ENCODE results near the gene KBTBD12.

Gene KBTBD12

DNA sequence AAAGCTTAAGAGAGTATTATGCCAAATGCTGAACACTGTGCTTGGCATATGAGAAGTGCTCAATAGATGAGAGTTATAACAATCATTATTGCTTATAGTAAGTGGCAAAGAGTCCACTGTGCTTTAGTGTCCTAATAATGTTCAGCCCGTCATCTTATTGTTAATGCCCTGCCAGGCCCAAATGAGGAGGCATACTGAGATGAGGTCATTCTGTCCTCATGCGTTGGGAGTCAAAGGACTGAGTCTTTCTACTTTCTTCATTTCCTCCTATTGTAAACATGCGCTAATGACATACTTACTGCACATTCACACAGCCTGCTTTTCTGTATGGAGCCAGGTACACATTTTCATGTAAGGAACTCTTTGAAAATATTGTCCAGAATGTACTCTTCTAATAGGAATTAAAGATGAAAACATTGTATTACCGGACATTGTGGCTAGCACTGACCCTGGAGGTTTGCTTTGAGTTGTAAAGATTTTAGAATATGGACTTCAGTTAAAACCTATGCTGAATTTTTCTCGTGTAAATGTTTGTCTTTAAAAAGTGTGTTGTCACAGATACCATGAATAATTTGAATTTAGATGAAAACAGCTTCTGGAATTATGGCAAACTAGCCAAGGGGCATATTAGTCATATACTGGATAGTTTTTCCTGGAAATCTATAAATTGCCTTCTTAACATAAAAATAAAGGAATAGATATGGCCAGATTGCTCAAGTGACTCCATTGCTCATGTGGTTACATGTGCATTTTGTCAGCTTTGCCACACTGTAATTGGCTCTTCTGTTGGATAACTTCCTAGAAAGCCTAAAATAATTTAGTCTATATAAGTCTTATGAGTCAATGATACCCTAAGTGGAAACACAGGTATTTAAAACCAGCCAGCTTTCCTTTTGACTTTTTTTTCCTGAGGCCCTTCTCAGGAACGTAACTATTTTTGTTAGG is 38.3 kb downstream of the KBTBD12 start:
- no peaks in the 10 kb centered on the region for H3K36me3 Mint-ChIP-seq (ENCODE audit: low read depth)
- no peak overlapping the region for H3K4me3 Mint-ChIP-seq
- H3K9me3 Mint-ChIP-seq = no peaks in the 10 kb centered on the region
- no peaks in the 10 kb centered on the region for H3K4me1 Mint-ChIP-seq (ENCODE audit: low read depth)
- H3K27me3 Mint-ChIP-seq = peaks cover 16% of the 10 kb centered on the region
- no peak overlapping the region for H3K27ac Mint-ChIP-seq

DNA sequence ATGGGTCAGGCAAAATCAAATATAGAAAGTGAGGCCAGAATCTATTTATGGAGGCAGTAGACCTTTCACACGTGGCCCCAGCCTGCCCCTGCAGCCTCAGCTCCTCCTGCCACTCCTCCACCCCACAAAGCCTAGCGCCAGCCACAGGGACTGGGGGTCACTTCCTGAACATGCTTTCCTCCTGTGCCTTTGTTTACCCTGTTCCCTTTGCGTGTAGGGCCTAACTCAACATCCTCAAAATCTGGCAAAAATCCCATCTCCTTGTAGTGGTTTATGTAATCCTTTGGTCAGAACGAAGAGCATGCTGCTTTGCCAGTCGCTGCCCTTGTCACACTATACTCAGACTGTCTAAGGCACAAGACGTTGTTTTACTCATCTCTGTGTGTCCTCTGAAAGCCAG is 39.6 kb downstream of the KBTBD12 start:
- no peaks in the 10 kb centered on the region for H3K9me3 Mint-ChIP-seq
- H3K36me3 Mint-ChIP-seq (ENCODE audit: low read depth) = no peaks in the 10 kb centered on the region
- no peak overlapping the region for H3K4me3 Mint-ChIP-seq
- no peak overlapping the region for H3K27ac Mint-ChIP-seq
- H3K27me3 Mint-ChIP-seq = peaks cover 16% of the 10 kb centered on the region
- no peaks in the 10 kb centered on the region for H3K4me1 Mint-ChIP-seq (ENCODE audit: low read depth)

DNA sequence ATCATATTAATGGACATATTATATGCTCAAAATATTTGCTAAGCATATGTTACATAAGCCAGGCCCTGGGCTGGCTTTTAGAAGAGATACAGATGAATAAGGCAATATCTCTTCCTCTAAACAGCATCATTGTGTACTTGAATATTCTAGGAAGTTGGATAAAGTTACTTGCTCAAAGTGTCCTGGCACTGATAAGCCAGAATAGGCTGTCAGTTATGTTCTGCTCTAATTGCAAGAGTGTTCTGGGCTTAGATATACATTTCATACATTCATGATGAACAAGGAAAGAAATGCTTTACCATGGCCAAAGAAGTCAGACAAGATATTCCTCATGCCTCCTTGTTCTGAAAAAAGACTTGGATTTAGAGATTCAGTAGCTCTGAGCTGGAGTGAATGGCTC is 40.7 kb downstream of the KBTBD12 start:
- Mint-ChIP-seq H3K27me3 (peaks cover 9% of the 10 kb centered on the region), H3K4me3 (no peak overlapping the region), H3K36me3 (ENCODE audit: low read depth) (no peaks in the 10 kb centered on the region), H3K9me3 (no peaks in the 10 kb centered on the region), H3K4me1 (ENCODE audit: low read depth) (no peaks in the 10 kb centered on the region), H3K27ac (no peak overlapping the region)

- Mint-ChIP-seq H3K9me3 (no peaks in the 10 kb centered on the region), H3K4me3 (no peak overlapping the region), H3K27me3 (peaks cover 8% of the 10 kb centered on the region), H3K36me3 (ENCODE audit: low read depth) (no peaks in the 10 kb centered on the region), H3K4me1 (ENCODE audit: low read depth) (no peaks in the 10 kb centered on the region), H3K27ac (no peak overlapping the region)
These were observed 44.0 kb downstream of the KBTBD12 start for GRCh38 chr3:127959041-127959440.

GRCh38 chr3:127959873-127960272 is 44.8 kb downstream of the KBTBD12 start:
- Mint-ChIP-seq H3K27ac (no peak overlapping the region), H3K36me3 (ENCODE audit: low read depth) (no peaks in the 10 kb centered on the region), H3K9me3 (no peaks in the 10 kb centered on the region), H3K27me3 (peaks cover 5% of the 10 kb centered on the region), H3K4me1 (ENCODE audit: low read depth) (no peaks in the 10 kb centered on the region), H3K4me3 (no peak overlapping the region)

- Mint-ChIP-seq H3K4me3 (no peak overlapping the region), H3K9me3 (no peaks in the 10 kb centered on the region), H3K36me3 (ENCODE audit: low read depth) (no peaks in the 10 kb centered on the region), H3K4me1 (ENCODE audit: low read depth) (no peaks in the 10 kb centered on the region), H3K27me3 (peaks cover 5% of the 10 kb centered on the region), H3K27ac (no peak overlapping the region)
These were observed 45.5 kb downstream of the KBTBD12 start for GRCh38 chr3:127960421-127960965.

DNA sequence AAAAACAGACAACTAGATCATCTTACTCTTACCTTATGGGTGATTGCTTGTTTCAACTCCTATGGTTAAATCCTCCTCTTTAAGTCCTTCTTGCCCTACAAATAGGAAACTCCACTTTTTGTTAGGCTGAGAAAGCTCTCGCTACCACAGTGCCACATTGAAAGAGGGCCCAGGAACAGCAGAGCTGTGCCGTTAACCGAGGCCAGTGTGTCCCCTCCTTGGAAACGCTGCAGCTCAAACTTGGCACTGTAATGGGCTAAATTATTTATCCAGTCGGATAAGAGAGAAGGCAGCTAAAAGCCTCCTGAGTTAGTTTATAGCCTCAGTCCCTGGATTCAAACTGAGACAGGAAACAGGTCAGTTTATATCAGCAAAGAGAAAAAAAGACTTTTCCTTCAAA is 46.1 kb downstream of the KBTBD12 start:
- Mint-ChIP-seq H3K27ac (no peak overlapping the region), H3K9me3 (no peaks in the 10 kb centered on the region), H3K27me3 (peaks cover 9% of the 10 kb centered on the region), H3K4me3 (no peak overlapping the region), H3K36me3 (ENCODE audit: low read depth) (no peaks in the 10 kb centered on the region), H3K4me1 (ENCODE audit: low read depth) (no peaks in the 10 kb centered on the region)

GRCh38 chr3:127961963-127962362 is 46.9 kb downstream of the KBTBD12 start:
- Mint-ChIP-seq H3K9me3 (no peaks in the 10 kb centered on the region), H3K4me1 (ENCODE audit: low read depth) (no peaks in the 10 kb centered on the region), H3K27me3 (peaks cover 16% of the 10 kb centered on the region), H3K4me3 (no peak overlapping the region), H3K36me3 (ENCODE audit: low read depth) (no peaks in the 10 kb centered on the region), H3K27ac (no peak overlapping the region)

DNA sequence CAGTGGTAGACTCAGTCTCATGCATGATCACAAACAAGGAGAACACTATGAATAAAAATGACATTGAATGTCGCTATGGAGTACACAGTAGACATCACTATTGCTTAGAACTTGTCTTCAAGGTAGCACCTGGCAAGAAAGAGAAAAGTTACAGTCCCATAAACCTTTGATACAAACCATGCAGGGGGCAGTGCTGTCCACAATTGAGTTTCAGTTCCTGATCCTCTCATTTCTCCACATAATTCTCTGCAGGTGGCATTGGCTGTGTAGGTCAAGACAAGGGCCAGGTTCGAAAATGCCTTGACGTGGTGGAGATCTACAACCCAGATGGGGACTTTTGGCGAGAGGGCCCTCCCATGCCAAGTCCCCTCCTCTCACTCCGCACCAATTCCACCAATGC is 47.9 kb downstream of the KBTBD12 start:
- Mint-ChIP-seq H3K4me1 (ENCODE audit: low read depth) (no peaks in the 10 kb centered on the region), H3K9me3 (no peaks in the 10 kb centered on the region), H3K27ac (no peak overlapping the region), H3K4me3 (no peak overlapping the region), H3K36me3 (ENCODE audit: low read depth) (no peaks in the 10 kb centered on the region), H3K27me3 (peaks cover 21% of the 10 kb centered on the region)

- peaks cover 21% of the 10 kb centered on the region for H3K27me3 Mint-ChIP-seq
- H3K4me1 Mint-ChIP-seq (ENCODE audit: low read depth) = no peaks in the 10 kb centered on the region
- H3K9me3 Mint-ChIP-seq = no peaks in the 10 kb centered on the region
- H3K4me3 Mint-ChIP-seq = no peak overlapping the region
- no peak overlapping the region for H3K27ac Mint-ChIP-seq
- H3K36me3 Mint-ChIP-seq (ENCODE audit: low read depth) = no peaks in the 10 kb centered on the region
These were observed 49.0 kb downstream of the KBTBD12 start for GRCh38 chr3:127964053-127964452.

- H3K4me1 Mint-ChIP-seq (ENCODE audit: low read depth) = no peaks in the 10 kb centered on the region
- H3K27ac Mint-ChIP-seq = no peak overlapping the region
- no peaks in the 10 kb centered on the region for H3K9me3 Mint-ChIP-seq
- H3K4me3 Mint-ChIP-seq = no peak overlapping the region
- H3K36me3 Mint-ChIP-seq (ENCODE audit: low read depth) = no peaks in the 10 kb centered on the region
- peaks cover 21% of the 10 kb centered on the region for H3K27me3 Mint-ChIP-seq
These were observed 49.8 kb downstream of the KBTBD12 start for GRCh38 chr3:127964816-127965215.

GRCh38 chr3:127967316-127967715 is 52.3 kb downstream of the KBTBD12 start:
- peaks cover 21% of the 10 kb centered on the region for H3K27me3 Mint-ChIP-seq

GRCh38 chr3:127970966-127971592 is 56.0 kb downstream of the KBTBD12 start:
- no peak overlapping the region for H3K4me3 Mint-ChIP-seq
- H3K27ac Mint-ChIP-seq = no peak overlapping the region
- H3K9me3 Mint-ChIP-seq = no peaks in the 10 kb centered on the region
- H3K4me1 Mint-ChIP-seq (ENCODE audit: low read depth) = no peaks in the 10 kb centered on the region
- H3K36me3 Mint-ChIP-seq (ENCODE audit: low read depth) = no peaks in the 10 kb centered on the region
- peaks cover 20% of the 10 kb centered on the region for H3K27me3 Mint-ChIP-seq

More at GRCh38 chr3:127967316-127967715, 52.3 kb downstream of the KBTBD12 start:
- H3K36me3 Mint-ChIP-seq (ENCODE audit: low read depth) = no peaks in the 10 kb centered on the region
- no peak overlapping the region for H3K4me3 Mint-ChIP-seq
- H3K27ac Mint-ChIP-seq = no peak overlapping the region
- H3K9me3 Mint-ChIP-seq = no peaks in the 10 kb centered on the region
- H3K4me1 Mint-ChIP-seq (ENCODE audit: low read depth) = no peaks in the 10 kb centered on the region

DNA sequence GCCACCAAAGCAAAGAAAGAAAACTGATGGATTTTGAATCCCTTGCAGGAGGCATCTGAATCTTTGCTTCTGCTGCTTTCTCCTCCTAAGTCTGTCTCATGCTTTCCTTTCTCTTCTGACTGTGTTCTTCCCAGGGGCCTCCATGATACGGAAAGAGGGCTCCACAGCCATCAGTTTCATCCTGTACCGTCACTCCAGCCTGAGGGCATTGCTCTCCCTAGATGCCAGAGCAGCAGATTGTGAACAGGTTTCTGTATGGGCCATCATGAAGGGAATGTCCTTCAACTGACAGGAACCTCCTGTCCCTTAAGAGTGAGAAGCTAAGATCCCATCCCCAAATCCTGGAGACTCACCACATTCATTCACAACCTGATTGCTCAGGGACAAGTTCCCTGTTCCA is 59.2 kb downstream of the KBTBD12 start:
- Mint-ChIP-seq H3K9me3 (no peaks in the 10 kb centered on the region), H3K36me3 (ENCODE audit: low read depth) (no peaks in the 10 kb centered on the region), H3K27ac (no peak overlapping the region)

More for the DNA sequence above, 59.2 kb downstream of the KBTBD12 start:
- H3K4me1 Mint-ChIP-seq (ENCODE audit: low read depth) = no peaks in the 10 kb centered on the region
- no peak overlapping the region for H3K4me3 Mint-ChIP-seq
- H3K27me3 Mint-ChIP-seq = peaks cover 12% of the 10 kb centered on the region
